SK-N-SH treated with all-trans-retinoic acid at 6 μM for 48 hours (cell line): Measurements from ENCODE around the gene DCST2.

ENCODE experiments used
- ATAC-seq: fragments of 200-7000 bp; cut with Tn5 transposase; 3 replicates; pipeline ENCODE4 v1.9.1; 2020; ENCODE audit warnings: mild to moderate bottlenecking, moderate library complexity
- ARNTL ChIP-seq: fragments of 450-650 bp; formaldehyde crosslinking; IDR thresholded peaks from 2 replicates; pipeline ENCODE4 v1.5.0; 2020; ENCODE audit warnings: low read depth, mild to moderate bottlenecking, moderate library complexity, borderline replicate concordance
- BACH2 ChIP-seq: fragments of 250-450 bp; sonication (Bioruptor Pico); IDR thresholded peaks from 2 replicates; pipeline ENCODE4 v1.9.0; 2021; ENCODE audit warnings: mild to moderate bottlenecking, borderline replicate concordance
- CSDC2 ChIP-seq: fragments of 250-450 bp; sonication (Bioruptor Pico); IDR thresholded peaks from 2 replicates; pipeline ENCODE4 v1.5.0; 2020; ENCODE audit warnings: mild to moderate bottlenecking, moderate library complexity
- GLIS3 ChIP-seq: fragments of 250-450 bp; sonication (Bioruptor Pico); IDR thresholded peaks from 2 replicates; pipeline ENCODE4 v1.5.0; 2020; ENCODE audit warnings: mild to moderate bottlenecking, moderate library complexity
- ISL1 ChIP-seq: fragments of 250-450 bp; sonication (Bioruptor Pico); IDR thresholded peaks from 2 replicates; pipeline ENCODE4 v2.1.2; 2022; ENCODE audit warnings: mild to moderate bottlenecking, moderate library complexity
- OSR1 ChIP-seq: fragments of 250-450 bp; sonication (Bioruptor Pico); IDR thresholded peaks from 2 replicates; pipeline ENCODE4 v1.8.0; 2022; ENCODE audit warnings: moderate library complexity, mild to moderate bottlenecking, inconsistent platforms
- PATZ1 ChIP-seq: fragments of 250-450 bp; sonication (Bioruptor Pico); IDR thresholded peaks from 2 replicates; pipeline ENCODE4 v1.8.0; 2020; ENCODE audit warnings: mild to moderate bottlenecking, moderate library complexity, borderline replicate concordance
- POU6F1 ChIP-seq: fragments of 250-450 bp; sonication (Bioruptor Pico); IDR thresholded peaks from 2 replicates; pipeline ENCODE4 v1.8.0; 2021; ENCODE audit warnings: low read depth, mild to moderate bottlenecking, moderate library complexity, borderline replicate concordance
- PPARA ChIP-seq: fragments of 250-450 bp; sonication (Bioruptor Pico); IDR thresholded peaks from 2 replicates; pipeline ENCODE4 v1.5.0; 2020; ENCODE audit warnings: mild to moderate bottlenecking, borderline replicate concordance
- RARB ChIP-seq: fragments of 250-450 bp; sonication (Bioruptor Pico); IDR thresholded peaks from 2 replicates; pipeline ENCODE4 v1.8.0; 2021; ENCODE audit warnings: mild to moderate bottlenecking, moderate library complexity
- SNAI2 ChIP-seq: fragments of 250-450 bp; sonication (Bioruptor Pico); IDR thresholded peaks from 2 replicates; pipeline ENCODE4 v1.5.0; 2020; ENCODE audit warnings: mild to moderate bottlenecking, moderate library complexity
- TCF4 ChIP-seq: fragments of 250-450 bp; sonication (Bioruptor Pico); IDR thresholded peaks from 2 replicates; pipeline ENCODE4 v1.8.0; 2021; ENCODE audit warnings: mild to moderate bottlenecking, moderate library complexity, borderline replicate concordance
- TOX ChIP-seq: fragments of 250-450 bp; sonication (Bioruptor Pico); IDR thresholded peaks from 2 replicates; pipeline ENCODE4 v1.8.0; 2021; ENCODE audit warnings: mild to moderate bottlenecking, moderate library complexity, borderline replicate concordance
- TSHZ2 ChIP-seq: fragments of 250-450 bp; sonication (Bioruptor Pico); IDR thresholded peaks from 2 replicates; pipeline ENCODE4 v1.5.0; 2020; ENCODE audit warnings: mild to moderate bottlenecking, moderate library complexity
- ZC3H10 ChIP-seq: fragments of 250-450 bp; sonication (Bioruptor Pico); IDR thresholded peaks from 2 replicates; pipeline ENCODE4 v1.5.1; 2021; ENCODE audit warnings: mild to moderate bottlenecking, moderate library complexity
- ZFP3 ChIP-seq: fragments of 250-450 bp; sonication (Bioruptor Pico); IDR thresholded peaks from 2 replicates; pipeline ENCODE4 v1.5.0; 2020; ENCODE audit warnings: mild to moderate bottlenecking, moderate library complexity
- ZFP30 ChIP-seq: fragments of 450-650 bp; formaldehyde crosslinking; IDR thresholded peaks from 2 replicates; pipeline ENCODE4 v1.5.0; 2022; ENCODE audit warnings: mild to moderate bottlenecking, moderate library complexity
- ZNF565 ChIP-seq: fragments of 450-650 bp; formaldehyde crosslinking; conservative IDR thresholded peaks from 2 replicates; pipeline ENCODE4 v1.5.0; 2020; ENCODE audit warnings: low read depth, mild to moderate bottlenecking, moderate library complexity
- ZNF70 ChIP-seq: fragments of 450-650 bp; formaldehyde crosslinking; IDR thresholded peaks from 2 replicates; pipeline ENCODE4 v1.5.0; 2020; ENCODE audit warnings: mild to moderate bottlenecking, moderate library complexity
- ZNF8 ChIP-seq: fragments of 450-650 bp; formaldehyde crosslinking; IDR thresholded peaks from 2 replicates; pipeline ENCODE4 v1.5.0; 2020; ENCODE audit warnings: mild to moderate bottlenecking, moderate library complexity

Gene DCST2

GRCh38 chr1:155044812-155045657, 11.5 kb upstream of the DCST2 start:
- ATAC-seq, result peak; percentile 97
- TF ChIP-seq ZNF70 (CRISPR knock-in tag), result peak; percentile 87
- TF ChIP-seq BACH2 (CRISPR knock-in tag), result no peak
- no peak for TF ChIP-seq ZFP3 (CRISPR knock-in tag)

- TF ChIP-seq TOX (CRISPR knock-in tag) (no peak), SNAI2 (no peak), OSR1 (CRISPR knock-in tag) (no peak), ARNTL (CRISPR knock-in tag) (no peak), ZFP3 (CRISPR knock-in tag) (no peak), ZC3H10 (CRISPR knock-in tag) (no peak), BACH2 (CRISPR knock-in tag) (no peak), TSHZ2 (CRISPR knock-in tag) (no peak), POU6F1 (CRISPR knock-in tag) (no peak), ZFP30 (CRISPR knock-in tag) (no peak), ZNF70 (CRISPR knock-in tag) (no peak), CSDC2 (CRISPR knock-in tag) (no peak), GLIS3 (CRISPR knock-in tag) (no peak), ISL1 (CRISPR knock-in tag) (no peak), ZNF8 (CRISPR knock-in tag) (no peak), PATZ1 (no peak), RARB (no peak)
These were observed 10.8 kb upstream of the DCST2 start for GRCh38 chr1:155044365-155044764.

GRCh38 chr1:155043793-155044192, 10.2 kb upstream of the DCST2 start:
- no peak for TF ChIP-seq PATZ1
- no peak for TF ChIP-seq ZNF565 (CRISPR knock-in tag)
- no peak for TF ChIP-seq CSDC2 (CRISPR knock-in tag)
- TF ChIP-seq SNAI2, result no peak
- TF ChIP-seq BACH2 (CRISPR knock-in tag), result no peak
- no peak for TF ChIP-seq TOX (CRISPR knock-in tag)
- no peak for TF ChIP-seq PPARA (CRISPR knock-in tag)
- no peak for TF ChIP-seq OSR1 (CRISPR knock-in tag)
- TF ChIP-seq POU6F1 (CRISPR knock-in tag), result no peak
- TF ChIP-seq TCF4 (CRISPR knock-in tag), result no peak
- TF ChIP-seq ZC3H10 (CRISPR knock-in tag), result no peak
- TF ChIP-seq ZFP3 (CRISPR knock-in tag), result no peak
- no peak for ATAC-seq

More at GRCh38 chr1:155044365-155044764, 10.8 kb upstream of the DCST2 start:
- no peak for ATAC-seq
